ENCODE results near the gene PPP1R9B. TPM values are rescaled to one million over a fixed set of nuclear protein-coding genes. Genes with fewer than 3 reads are reported as not detected.

Gene PPP1R9B
- total RNA-seq, 4 donors from 2014 or later = 16.6 to 38.0 (median 25.6) TPM

- ATAC-seq (ENCODE audit: low FRiP score) (no peak), DNase-seq (ENCODE audit: low spot score) (no peak)
- TF ChIP-seq, protein P1, sequence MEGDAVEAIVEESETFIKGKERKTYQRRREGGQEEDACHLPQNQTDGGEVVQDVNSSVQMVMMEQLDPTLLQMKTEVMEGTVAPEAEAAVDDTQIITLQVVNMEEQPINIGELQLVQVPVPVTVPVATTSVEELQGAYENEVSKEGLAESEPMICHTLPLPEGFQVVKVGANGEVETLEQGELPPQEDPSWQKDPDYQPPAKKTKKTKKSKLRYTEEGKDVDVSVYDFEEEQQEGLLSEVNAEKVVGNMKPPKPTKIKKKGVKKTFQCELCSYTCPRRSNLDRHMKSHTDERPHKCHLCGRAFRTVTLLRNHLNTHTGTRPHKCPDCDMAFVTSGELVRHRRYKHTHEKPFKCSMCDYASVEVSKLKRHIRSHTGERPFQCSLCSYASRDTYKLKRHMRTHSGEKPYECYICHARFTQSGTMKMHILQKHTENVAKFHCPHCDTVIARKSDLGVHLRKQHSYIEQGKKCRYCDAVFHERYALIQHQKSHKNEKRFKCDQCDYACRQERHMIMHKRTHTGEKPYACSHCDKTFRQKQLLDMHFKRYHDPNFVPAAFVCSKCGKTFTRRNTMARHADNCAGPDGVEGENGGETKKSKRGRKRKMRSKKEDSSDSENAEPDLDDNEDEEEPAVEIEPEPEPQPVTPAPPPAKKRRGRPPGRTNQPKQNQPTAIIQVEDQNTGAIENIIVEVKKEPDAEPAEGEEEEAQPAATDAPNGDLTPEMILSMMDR (IDR thresholded peaks at IDR 0.05) = no peak
These were observed 52.6 kb downstream of the PPP1R9B start for GRCh38 chr17:50097926-50098325.

GRCh38 chr17:50097455-50097854 is 53.0 kb downstream of the PPP1R9B start:
- TF ChIP-seq, protein P1 (IDR thresholded peaks at IDR 0.05) = no peak
- ATAC-seq (ENCODE audit: low FRiP score) = no peak
- DNase-seq (ENCODE audit: low spot score) = no peak

DNA sequence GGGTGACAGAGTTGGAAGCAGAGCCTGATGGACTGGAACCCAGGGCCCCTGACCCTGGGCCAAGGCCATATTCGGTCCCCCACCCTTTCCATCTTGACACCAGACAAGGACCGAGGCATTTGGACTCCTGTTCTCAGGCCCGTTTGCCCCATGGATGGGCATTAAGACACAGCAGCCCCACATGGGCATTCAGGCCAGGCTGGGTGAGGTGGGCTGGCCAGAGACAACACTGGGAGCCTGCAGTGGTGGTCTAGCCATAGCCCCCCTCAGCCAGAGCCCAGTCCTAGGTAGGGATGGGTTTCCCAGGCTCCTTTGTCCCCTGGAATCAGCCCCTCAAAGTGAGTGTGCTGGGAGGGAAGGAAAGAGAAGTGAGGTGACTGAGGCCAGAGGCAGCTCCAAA is 53.7 kb downstream of the PPP1R9B start:
- TF ChIP-seq, protein P1 (IDR thresholded peaks at IDR 0.05) = no peak
- no peak for DNase-seq (ENCODE audit: low spot score)
- ATAC-seq (ENCODE audit: low FRiP score) = no peak

DNA sequence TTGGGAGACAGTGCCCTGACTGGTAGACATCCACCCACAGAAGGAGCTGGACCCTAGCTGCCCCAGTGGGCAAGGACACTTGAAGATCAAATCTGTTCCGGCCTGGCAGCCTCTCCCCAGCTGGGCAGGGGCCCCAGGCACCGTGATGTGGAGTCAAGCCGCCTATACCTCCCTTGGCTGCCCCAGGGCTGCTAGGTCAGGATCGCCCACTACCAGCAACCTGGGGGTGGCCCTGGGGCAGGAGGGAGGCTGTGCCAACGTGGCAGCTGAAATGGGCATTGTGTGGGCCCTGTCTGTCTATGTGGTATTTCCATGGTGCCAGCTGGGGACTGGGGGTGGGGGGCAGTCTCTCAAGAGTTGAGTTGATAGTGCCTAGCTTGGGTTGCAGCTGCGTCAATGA is 54.4 kb downstream of the PPP1R9B start:
- ATAC-seq (ENCODE audit: low FRiP score) = no peak
- TF ChIP-seq, protein P1 (IDR thresholded peaks at IDR 0.05) = no peak
- DNase-seq (ENCODE audit: low spot score) = no peak

- no peak for ATAC-seq (ENCODE audit: low FRiP score)
- TF ChIP-seq, protein P1 (IDR thresholded peaks at IDR 0.05) = no peak
- no peak for DNase-seq (ENCODE audit: low spot score)
These were observed 54.8 kb downstream of the PPP1R9B start for GRCh38 chr17:50095626-50096037.

GRCh38 chr17:50094753-50095619 is 55.5 kb downstream of the PPP1R9B start, which contains the start of gene PDK2:
PDK2 (plus strand) TSS chr17:50095351; CDS start chr17:50095436, 85 bp downstream.
- DNase-seq (ENCODE audit: low spot score) = peak; percentile 87
- peak; percentile 90 for ATAC-seq (ENCODE audit: low FRiP score)
- TF ChIP-seq, protein P1 (IDR thresholded peaks at IDR 0.05) = no peak
